PC-3 (cell line): ENCODE measurements around the gene ANKRD11.

Experiments
- EZH2 ChIP-seq: fragments of 300-600 bp; sonication (generic); IDR thresholded peaks from one replicate; pipeline ENCODE4 v1.6.1; 2017; ENCODE audit warnings: antibody characterized with exemption, mild to moderate bottlenecking, low read length; ENCODE audit not compliant: unreplicated experiment
- EZH2phosphoT487 ChIP-seq: fragments of 300-600 bp; sonication (generic); IDR thresholded peaks from 2 replicates; pipeline ENCODE4 v1.6.1; 2018; ENCODE audit warnings: mild to moderate bottlenecking, antibody characterized with exemption, low read length, borderline replicate concordance
- TF ChIP-seq, protein P1 (sequence below): fragments of 300-600 bp; sonication (generic); conservative IDR thresholded peaks from 2 replicates; pipeline ENCODE4 v1.5.1; 2017; ENCODE audit warnings: antibody characterized with exemption, low read depth, mild to moderate bottlenecking, low read length

DNA sequence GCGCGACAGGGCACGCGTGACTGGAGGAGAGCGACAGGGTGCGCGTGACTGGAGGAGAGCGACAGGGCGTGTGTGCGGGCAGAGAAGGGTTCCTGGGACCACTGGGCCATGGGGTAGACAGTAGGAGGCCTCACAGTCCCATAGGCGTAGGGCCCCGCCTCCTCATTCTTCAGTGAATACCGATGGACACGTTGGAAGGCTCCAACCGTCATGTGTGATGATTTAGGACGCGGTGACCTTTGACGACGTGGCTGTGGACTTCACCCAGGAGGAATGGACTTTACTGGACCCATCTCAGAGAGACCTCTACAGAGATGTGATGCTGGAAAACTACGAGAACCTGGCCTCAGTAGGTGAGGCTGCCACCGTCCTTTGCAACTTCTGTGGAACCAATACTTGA is 267.4 kb downstream of the ANKRD11 start:
- TF ChIP-seq, protein P1, sequence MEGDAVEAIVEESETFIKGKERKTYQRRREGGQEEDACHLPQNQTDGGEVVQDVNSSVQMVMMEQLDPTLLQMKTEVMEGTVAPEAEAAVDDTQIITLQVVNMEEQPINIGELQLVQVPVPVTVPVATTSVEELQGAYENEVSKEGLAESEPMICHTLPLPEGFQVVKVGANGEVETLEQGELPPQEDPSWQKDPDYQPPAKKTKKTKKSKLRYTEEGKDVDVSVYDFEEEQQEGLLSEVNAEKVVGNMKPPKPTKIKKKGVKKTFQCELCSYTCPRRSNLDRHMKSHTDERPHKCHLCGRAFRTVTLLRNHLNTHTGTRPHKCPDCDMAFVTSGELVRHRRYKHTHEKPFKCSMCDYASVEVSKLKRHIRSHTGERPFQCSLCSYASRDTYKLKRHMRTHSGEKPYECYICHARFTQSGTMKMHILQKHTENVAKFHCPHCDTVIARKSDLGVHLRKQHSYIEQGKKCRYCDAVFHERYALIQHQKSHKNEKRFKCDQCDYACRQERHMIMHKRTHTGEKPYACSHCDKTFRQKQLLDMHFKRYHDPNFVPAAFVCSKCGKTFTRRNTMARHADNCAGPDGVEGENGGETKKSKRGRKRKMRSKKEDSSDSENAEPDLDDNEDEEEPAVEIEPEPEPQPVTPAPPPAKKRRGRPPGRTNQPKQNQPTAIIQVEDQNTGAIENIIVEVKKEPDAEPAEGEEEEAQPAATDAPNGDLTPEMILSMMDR = no peak
- TF ChIP-seq EZH2phosphoT487 (no peak), EZH2 (no peak)
